Pancreas (tissue), 10 donors: ENCODE measurements around the gene TWIST2. TPM values are rescaled to one million over a fixed set of nuclear protein-coding genes. Genes with fewer than 3 reads are reported as not detected.

Experiments used
- ATAC-seq, 4 donors: fragments of 200-7000 bp; cut with Tn5 transposase; one replicate each; pipeline versions ENCODE4 v1.8.0 to v1.9.1; 2020; ENCODE audit warnings: mild to moderate bottlenecking in 4 of 4, moderate library complexity in 4 of 4
- DNase-seq, 6 donors: peaks; one replicate each; pipeline ENCODE4 v3.0.0-alpha.2; 2020
- FAIRE-seq: peaks from 2 replicates; lab custom pipeline; 2012; peaks lifted over from hg19 to GRCh38; lab: Jason Lieb, UNC
- H3K27ac ChIP-seq, 4 donors: fragments of 200-600 bp; sonication (generic); 1 replicate in 3 of 4; 2 replicates in 1 of 4; pipeline versions ENCODE4 v1.5.0 to v1.8.0; 2020
- H3K27me3 ChIP-seq, 4 donors: fragments of 200-600 bp; one replicate each; pipeline ENCODE4 v1.8.0; 2021
- H3K36me3 ChIP-seq, 3 donors: fragments of 200-600 bp; sonication (generic) in 1 of 3; one replicate each; pipeline versions ENCODE4 v1.5.0 to v1.8.0; 2020 to 2021
- H3K4me1 ChIP-seq, 3 donors: fragments of 200-600 bp; one replicate each; pipeline ENCODE4 v1.8.0; 2021
- H3K4me3 ChIP-seq, 4 donors: fragments of 200-600 bp; sonication (generic) in 2 of 4; one replicate each; pipeline versions ENCODE4 v1.5.0 to v1.8.0; 2020 to 2021
- H3K9me3 ChIP-seq, 4 donors: fragments of 200-600 bp; one replicate each; pipeline ENCODE4 v1.8.0; 2021
- CTCF ChIP-seq, 4 donors: fragments of 200-600 bp; sonication (generic) in 3 of 4; IDR thresholded peaks; one replicate each; pipeline versions ENCODE4 v1.5.0 to v1.8.0; 2021; ENCODE audit warnings: antibody characterized with exemption in 4 of 4
- WGBS, 2 donors: extraction: QIAGEN DNeasy Blood & Tissue Kit; methylation state at CpG; one replicate each; pipeline ENCODE4 v1.1.7; 2013; 5-methylcytosine and 5-hydroxymethylcytosine counted together
- intact Hi-C, 3 donors: fragments of 100-400 bp; cut with DNase I; formaldehyde crosslinking; loops; one replicate each; pipeline versions ENCODE4 v1.11.1 to v1.14.2; 2022
- polyA plus RNA-seq, 2 donors: library from polyadenylated mRNA; stranded (reverse); fragments of 200-250 nt; gene quantifications; one replicate each; pipeline ENCODE4 v1.2.3, GENCODE V29; 2013
- total RNA-seq, 6 donors: library from RNA; stranded (reverse); fragmentation: NEBNext Ultra II Directional in 4 of 6; extraction: Animal tissue kit (Norgen Biotek cat#: 25700) in 4 of 6; gene quantifications; one replicate each; pipeline versions ENCODE4 v1.2.1 to v1.2.4, GENCODE V29; 2021 to 2023
- donor health status: healthy with polysubstance abuse.
- donor health status: DM: no; HTN: no; CAD: no; lungs with moderate emphysema.
- donor health status: DM: no; HTN: no; CAD: no.
- donor health status: control.
- donor health status: control.
- donor health status: Bipolar disorder and iron deficiency.
- donor health status: DM: yes; HTN: yes; CAD: no.
- donor health status: DM: no; HTN: no; CAD: no.
- donor health status: DM: no; HTN: no; CAD: no.
- donor health status: DM: yes; HTN: yes; CAD: no.

The TWIST2 gene
- total and polyA plus RNA-seq, 8 donors: 0.31 to 3.0 (median 1.1) TPM

- no peak for TF ChIP-seq CTCF (IDR thresholded peaks at IDR 0.05)
Measured at GRCh38 chr2:238891457-238892203, 43.7 kb downstream of the TWIST2 start.

GRCh38 chr2:238892204-238892500 is 44.3 kb downstream of the TWIST2 start:
- H3K27ac ChIP-seq: no peak overlapping the region
- FAIRE-seq (no peak), DNase-seq (no peak), ATAC-seq (no peak)
- no peaks in the 10 kb centered on the region for H3K4me1 ChIP-seq
- no peaks in the 10 kb centered on the region for H3K36me3 ChIP-seq
- no peak overlapping the region for H3K4me3 ChIP-seq
- intact Hi-C loops: no loop called here
- TF ChIP-seq CTCF (IDR thresholded peaks at IDR 0.05): no peak
- no peaks in the 10 kb centered on the region for H3K9me3 ChIP-seq
- no peaks in the 10 kb centered on the region for H3K27me3 ChIP-seq
- 53 to 60% methylated on average over 14 of the region's 14 CpGs for WGBS, 2 donors

More at GRCh38 chr2:238891457-238892203, 43.7 kb downstream of the TWIST2 start:
- Histone ChIP-seq H3K36me3 (no peaks in the 10 kb centered on the region), H3K9me3 (no peaks in the 10 kb centered on the region), H3K27ac (no peak overlapping the region), H3K4me1 (no peaks in the 10 kb centered on the region), H3K27me3 (no peaks in the 10 kb centered on the region), H3K4me3 (no peak overlapping the region)
- DNase-seq: no peak
- intact Hi-C loops: no loop called here
- FAIRE-seq: no peak
- ATAC-seq: no peak
- WGBS, 2 donors: 78% methylated on average over 29 of the region's 29 CpGs

- DNase-seq (no peak), FAIRE-seq (no peak), ATAC-seq (no peak)
- H3K4me3 ChIP-seq: no peak overlapping the region
- no peak overlapping the region for H3K27ac ChIP-seq
- H3K27me3 ChIP-seq: no peaks in the 10 kb centered on the region
- WGBS, 2 donors: 79 to 89% methylated on average over 2 of the region's 2 CpGs
- H3K9me3 ChIP-seq: no peaks in the 10 kb centered on the region
- no peaks in the 10 kb centered on the region for H3K4me1 ChIP-seq
- H3K36me3 ChIP-seq: no peaks in the 10 kb centered on the region
- intact Hi-C loops: no loop called here
- TF ChIP-seq CTCF (IDR thresholded peaks at IDR 0.05): no peak
Measured at GRCh38 chr2:238892796-238893195, 44.9 kb downstream of the TWIST2 start.

GRCh38 chr2:238893349-238894000 is 45.6 kb downstream of the TWIST2 start:
- no peaks in the 10 kb centered on the region for H3K9me3 ChIP-seq
- whole genome bisulfite sequencing, 2 donors: 87 to 91% methylated on average over 29 to 30 of the region's 30 CpGs
- no peak for FAIRE-seq

More at GRCh38 chr2:238893349-238894000, 45.6 kb downstream of the TWIST2 start:
- H3K27ac ChIP-seq: no peak overlapping the region
- no peaks in the 10 kb centered on the region for H3K27me3 ChIP-seq
- no peak for TF ChIP-seq CTCF (IDR thresholded peaks at IDR 0.05)
- ATAC-seq: no peak
- no peak for DNase-seq
- no peaks in the 10 kb centered on the region for H3K36me3 ChIP-seq
- intact Hi-C loops: no loop called here
- H3K4me1 ChIP-seq: no peaks in the 10 kb centered on the region
- H3K4me3 ChIP-seq: no peak overlapping the region
